CD4-positive, alpha-beta T cell (primary cell): ENCODE data around the gene DKK2. TPM values are rescaled to one million over a fixed set of nuclear protein-coding genes. Genes with fewer than 3 reads are reported as not detected.

Experiments used
- ATAC-seq: fragments of 200-7000 bp; cut with Tn5 transposase; one replicate; pipeline ENCODE4 v1.10.0; 2022; ENCODE audit warnings: mild to moderate bottlenecking; ENCODE audit not compliant: poor library complexity
- CTCF ChIA-PET: fragments of 350-600 bp; sonication (Branson Sonifier 250); formaldehyde crosslinking; loops from one replicate; lab custom pipeline; 2021; ENCODE audit warnings: antibody characterized with exemption, inconsistent platforms; lab: Charles Lee
- POLR2A ChIA-PET: fragments of 350-600 bp; sonication (Branson Sonifier 250); formaldehyde crosslinking; loops from one replicate; lab custom pipeline; 2021; ENCODE audit warnings: antibody characterized with exemption, inconsistent platforms; lab: Charles Lee
- DNase-seq, 14 experiments: peaks; one replicate each; pipeline ENCODE4 v3.0.0-alpha.2; 2013 to 2020; ENCODE audit warnings: mixed read lengths in 2 of 14
- H3K27ac ChIP-seq, 2 donors: one replicate each; pipeline versions ENCODE4 v1.5.1 to v1.7.0; 2013; ENCODE audit warnings: low read length in 2 of 2, low read depth in 1 of 2, mild to moderate bottlenecking in 1 of 2
- H3K27me3 ChIP-seq, 2 experiments: 1 replicate in 1 of 2; 2 replicates in 1 of 2; pipeline versions ENCODE4 v1.6.1 to v1.7.0; 2013; ENCODE audit warnings: low read length in 2 of 2, control low read depth in 1 of 2, mild to moderate bottlenecking in 1 of 2, moderate library complexity in 1 of 2; ENCODE audit not compliant: insufficient read depth in 2 of 2, control insufficient read depth in 1 of 2
- H3K36me3 ChIP-seq: one replicate; pipeline ENCODE4 v1.6.1; 2013; ENCODE audit warnings: low read length, control low read depth; ENCODE audit not compliant: insufficient read depth
- H3K4me1 ChIP-seq: one replicate; pipeline ENCODE4 v1.6.1; 2013; ENCODE audit warnings: low read length, control low read depth; ENCODE audit not compliant: insufficient read depth
- H3K4me3 ChIP-seq: one replicate; pipeline ENCODE4 v1.5.1; 2013; ENCODE audit warnings: mild to moderate bottlenecking, low read length, moderate library complexity
- H3K9me3 ChIP-seq, 2 experiments: 1 replicate in 1 of 2; 2 replicates in 1 of 2; pipeline versions ENCODE4 v1.6.1 to v1.7.0; 2013; ENCODE audit warnings: low read length in 2 of 2, mild to moderate bottlenecking in 2 of 2, control low read depth in 1 of 2, moderate library complexity in 1 of 2; ENCODE audit not compliant: control insufficient read depth in 1 of 2, insufficient read depth in 1 of 2
- H3K27ac Mint-ChIP-seq: one replicate; pipeline ENCODE4 v1.8.0; 2020; ENCODE audit warnings: mixed read lengths
- H3K27me3 Mint-ChIP-seq: one replicate; pipeline ENCODE4 v1.8.0; 2021; ENCODE audit warnings: mixed read lengths
- H3K36me3 Mint-ChIP-seq: one replicate; pipeline ENCODE4 v1.8.0; 2021; ENCODE audit warnings: low read depth, mixed read lengths
- H3K4me1 Mint-ChIP-seq: one replicate; pipeline ENCODE4 v1.8.0; 2021; ENCODE audit warnings: low read depth, mixed read lengths
- H3K4me3 Mint-ChIP-seq: one replicate; pipeline ENCODE4 v1.8.0; 2020; ENCODE audit warnings: mild to moderate bottlenecking, mixed read lengths
- H3K9me3 Mint-ChIP-seq: one replicate; pipeline ENCODE4 v1.8.0; 2020; ENCODE audit warnings: mixed read lengths
- CTCF ChIP-seq: fragments of 200-600 bp; IDR thresholded peaks from one replicate; pipeline ENCODE4 v1.8.0; 2022; ENCODE audit warnings: antibody characterized with exemption, mild to moderate bottlenecking
- intact Hi-C, 2 experiments: fragments of 100-400 bp; cut with DNase I in 1 of 2; cut with micrococcal nuclease in 1 of 2; formaldehyde crosslinking; loops; one replicate each; pipeline versions ENCODE4 v1.15.1 to v1.9.0; 2023 to 2025; cut with DNase I, micrococcal nuclease
- total RNA-seq, 174 experiments: library from RNA in 2 of 174; stranded (reverse) in 2 of 174; gene quantifications; one replicate each; pipeline ENCODE4 v1.2.3 and lab custom pipeline; 2021 to 2026

DKK2 gene
- total RNA-seq, 2 experiments from 2014 or later, result not detected

GRCh38 chr4:106907216-106907615 lies 128.9 kb downstream of the DKK2 start:
- CTCF ChIA-PET, result no interaction called here
- DNase-seq (no peak), ATAC-seq (no peak)
- TF ChIP-seq CTCF, result no peak
- no peaks in the 10 kb centered on the region for H3K36me3 Mint-ChIP-seq
- Histone ChIP-seq H3K4me1 (no peaks in the 10 kb centered on the region), H3K27ac (no peak overlapping the region), H3K4me3 (no peak overlapping the region), H3K27me3 (no peaks in the 10 kb centered on the region), H3K9me3 (peaks cover 0 to 3% of the 10 kb centered on the region in 2 experiments), H3K36me3 (no peaks in the 10 kb centered on the region)
- no peaks in the 10 kb centered on the region for H3K27me3 Mint-ChIP-seq
- H3K4me1 Mint-ChIP-seq, result no peaks in the 10 kb centered on the region
- H3K9me3 Mint-ChIP-seq, result peaks cover 9% of the 10 kb centered on the region
- H3K4me3 Mint-ChIP-seq, result no peak overlapping the region
- no peak overlapping the region for H3K27ac Mint-ChIP-seq
- POLR2A ChIA-PET, result no interaction called here
- intact Hi-C loops, result no loop called here

GRCh38 chr4:106906728-106907127 lies 129.4 kb downstream of the DKK2 start:
- CTCF ChIA-PET, result no interaction called here
- ATAC-seq, result no peak
- Mint-ChIP-seq H3K4me1 (no peaks in the 10 kb centered on the region), H3K36me3 (no peaks in the 10 kb centered on the region), H3K27me3 (no peaks in the 10 kb centered on the region), H3K4me3 (no peak overlapping the region), H3K9me3 (peaks cover 9% of the 10 kb centered on the region), H3K27ac (no peak overlapping the region)
- TF ChIP-seq CTCF, result no peak
- Histone ChIP-seq H3K36me3 (no peaks in the 10 kb centered on the region), H3K27me3 (no peaks in the 10 kb centered on the region), H3K4me1 (no peaks in the 10 kb centered on the region), H3K27ac (no peak overlapping the region), H3K9me3 (peaks cover 0 to 3% of the 10 kb centered on the region in 2 experiments), H3K4me3 (no peak overlapping the region)
- no peak for DNase-seq
- POLR2A ChIA-PET, result no interaction called here
- intact Hi-C loops, result no loop called here

GRCh38 chr4:106898621-106899230 lies 137.4 kb downstream of the DKK2 start:
- peaks cover 0 to 4% of the 10 kb centered on the region in 2 experiments for H3K9me3 ChIP-seq
- H3K27ac Mint-ChIP-seq, result no peak overlapping the region
- TF ChIP-seq CTCF, result no peak
- no peaks in the 10 kb centered on the region for H3K36me3 Mint-ChIP-seq
- H3K4me1 ChIP-seq, result no peaks in the 10 kb centered on the region
- H3K27me3 Mint-ChIP-seq, result no peaks in the 10 kb centered on the region
- ChIA-PET POLR2A (no interaction called here), CTCF (no interaction called here)
- peaks cover 9% of the 10 kb centered on the region for H3K9me3 Mint-ChIP-seq
- H3K27ac ChIP-seq, result no peak overlapping the region
- DNase-seq (peak in 1 of 14 experiments; percentile 13), ATAC-seq (no peak)
- H3K36me3 ChIP-seq, result no peaks in the 10 kb centered on the region
- no peaks in the 10 kb centered on the region for H3K27me3 ChIP-seq
- intact Hi-C loops, result no loop called here
- H3K4me1 Mint-ChIP-seq, result no peaks in the 10 kb centered on the region
- H3K4me3 Mint-ChIP-seq, result no peak overlapping the region
- H3K4me3 ChIP-seq, result no peak overlapping the region
